ENCODE data around the gene TMEM250.

- TF ChIP-seq, protein P1, sequence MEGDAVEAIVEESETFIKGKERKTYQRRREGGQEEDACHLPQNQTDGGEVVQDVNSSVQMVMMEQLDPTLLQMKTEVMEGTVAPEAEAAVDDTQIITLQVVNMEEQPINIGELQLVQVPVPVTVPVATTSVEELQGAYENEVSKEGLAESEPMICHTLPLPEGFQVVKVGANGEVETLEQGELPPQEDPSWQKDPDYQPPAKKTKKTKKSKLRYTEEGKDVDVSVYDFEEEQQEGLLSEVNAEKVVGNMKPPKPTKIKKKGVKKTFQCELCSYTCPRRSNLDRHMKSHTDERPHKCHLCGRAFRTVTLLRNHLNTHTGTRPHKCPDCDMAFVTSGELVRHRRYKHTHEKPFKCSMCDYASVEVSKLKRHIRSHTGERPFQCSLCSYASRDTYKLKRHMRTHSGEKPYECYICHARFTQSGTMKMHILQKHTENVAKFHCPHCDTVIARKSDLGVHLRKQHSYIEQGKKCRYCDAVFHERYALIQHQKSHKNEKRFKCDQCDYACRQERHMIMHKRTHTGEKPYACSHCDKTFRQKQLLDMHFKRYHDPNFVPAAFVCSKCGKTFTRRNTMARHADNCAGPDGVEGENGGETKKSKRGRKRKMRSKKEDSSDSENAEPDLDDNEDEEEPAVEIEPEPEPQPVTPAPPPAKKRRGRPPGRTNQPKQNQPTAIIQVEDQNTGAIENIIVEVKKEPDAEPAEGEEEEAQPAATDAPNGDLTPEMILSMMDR (IDR thresholded peaks at IDR 0.05) = no peak
- TF ChIP-seq POLR2AphosphoS5 (IDR thresholded peaks at IDR 0.05) (no peak), POLR2A (IDR thresholded peaks at IDR 0.05) (no peak), EP300 (IDR thresholded peaks at IDR 0.05) (no peak)
Observed at GRCh38 chr9:136115641-136116359, 2.9 kb downstream of the TMEM250 start.

Data from gastroesophageal sphincter (tissue), 3 donors.